ENCODE results near the gene HS2ST1. TPM values are rescaled to one million over a fixed set of nuclear protein-coding genes. Genes with fewer than 3 reads are reported as not detected.

Gene HS2ST1
- total RNA-seq, 2 donors from 2014 or later, result 7.7 TPM

DNA sequence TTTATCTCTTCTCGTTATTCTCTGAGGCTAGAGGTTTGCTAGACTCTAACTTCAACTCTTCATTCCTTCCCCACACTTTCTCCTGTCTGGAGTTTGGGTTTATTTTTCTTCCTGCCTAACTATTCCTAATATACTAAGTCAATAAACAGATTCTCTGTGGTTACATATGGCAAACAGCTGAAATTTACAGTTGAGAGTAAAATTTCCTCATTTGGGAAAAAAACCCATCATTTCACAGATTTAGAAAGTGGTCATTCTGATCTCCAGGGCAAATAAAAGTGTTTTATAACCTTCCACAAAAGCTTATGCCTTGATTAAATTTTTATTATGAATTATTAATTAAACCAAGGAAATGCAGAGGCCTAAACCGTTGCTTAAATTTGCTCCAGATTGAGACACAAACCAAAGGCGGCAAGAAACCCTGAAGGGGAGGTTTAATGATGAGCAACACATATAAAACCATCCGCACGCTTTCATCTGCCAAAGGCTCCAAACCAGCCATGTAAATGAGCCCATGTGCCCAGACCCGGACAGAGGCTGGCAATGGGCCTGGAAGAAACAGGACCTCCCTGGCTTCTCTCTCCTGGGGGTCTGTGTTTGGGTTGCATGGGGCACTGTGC lies 212.6 kb downstream of the HS2ST1 start:
- Histone ChIP-seq H3K36me3 (no peaks in the 10 kb centered on the region), H3K27ac (no peak overlapping the region), H3K27me3 (no peaks in the 10 kb centered on the region), H3K4me1 (peaks cover 0 to 13% of the 10 kb centered on the region in 2 donors), H3K4me3 (no peak overlapping the region), H3K9me3 (no peaks in the 10 kb centered on the region)
- DNase-seq (ENCODE audit: low spot score), result no peak
- TF ChIP-seq, protein P1, sequence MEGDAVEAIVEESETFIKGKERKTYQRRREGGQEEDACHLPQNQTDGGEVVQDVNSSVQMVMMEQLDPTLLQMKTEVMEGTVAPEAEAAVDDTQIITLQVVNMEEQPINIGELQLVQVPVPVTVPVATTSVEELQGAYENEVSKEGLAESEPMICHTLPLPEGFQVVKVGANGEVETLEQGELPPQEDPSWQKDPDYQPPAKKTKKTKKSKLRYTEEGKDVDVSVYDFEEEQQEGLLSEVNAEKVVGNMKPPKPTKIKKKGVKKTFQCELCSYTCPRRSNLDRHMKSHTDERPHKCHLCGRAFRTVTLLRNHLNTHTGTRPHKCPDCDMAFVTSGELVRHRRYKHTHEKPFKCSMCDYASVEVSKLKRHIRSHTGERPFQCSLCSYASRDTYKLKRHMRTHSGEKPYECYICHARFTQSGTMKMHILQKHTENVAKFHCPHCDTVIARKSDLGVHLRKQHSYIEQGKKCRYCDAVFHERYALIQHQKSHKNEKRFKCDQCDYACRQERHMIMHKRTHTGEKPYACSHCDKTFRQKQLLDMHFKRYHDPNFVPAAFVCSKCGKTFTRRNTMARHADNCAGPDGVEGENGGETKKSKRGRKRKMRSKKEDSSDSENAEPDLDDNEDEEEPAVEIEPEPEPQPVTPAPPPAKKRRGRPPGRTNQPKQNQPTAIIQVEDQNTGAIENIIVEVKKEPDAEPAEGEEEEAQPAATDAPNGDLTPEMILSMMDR (IDR thresholded peaks at IDR 0.05), result no peak

DNA sequence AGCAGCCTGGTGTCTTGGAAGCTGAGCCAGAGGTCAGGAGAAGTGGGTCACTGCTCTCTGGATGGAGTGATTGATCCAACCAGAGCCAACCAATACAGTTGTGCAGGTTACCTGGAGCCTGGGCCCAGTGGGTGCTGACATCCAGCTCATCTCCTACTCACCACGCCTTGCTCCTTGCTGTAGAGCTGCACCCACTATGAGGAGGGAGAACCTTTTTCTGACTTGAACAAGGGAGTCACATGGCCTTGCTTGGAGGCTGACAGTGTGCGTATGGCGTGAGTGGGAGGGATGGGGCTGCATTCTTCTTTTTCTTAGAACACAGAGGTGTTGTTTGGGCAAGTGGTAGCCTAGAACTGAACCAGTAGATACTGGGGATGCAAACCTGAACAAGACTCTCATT lies 213.1 kb downstream of the HS2ST1 start:
- Histone ChIP-seq H3K36me3 (no peaks in the 10 kb centered on the region), H3K27me3 (no peaks in the 10 kb centered on the region), H3K4me1 (peaks cover 0 to 19% of the 10 kb centered on the region in 2 donors), H3K27ac (no peak overlapping the region), H3K9me3 (no peaks in the 10 kb centered on the region), H3K4me3 (no peak overlapping the region)
- DNase-seq (ENCODE audit: low spot score), result no peak
- TF ChIP-seq, protein P1 (IDR thresholded peaks at IDR 0.05), result no peak

DNA sequence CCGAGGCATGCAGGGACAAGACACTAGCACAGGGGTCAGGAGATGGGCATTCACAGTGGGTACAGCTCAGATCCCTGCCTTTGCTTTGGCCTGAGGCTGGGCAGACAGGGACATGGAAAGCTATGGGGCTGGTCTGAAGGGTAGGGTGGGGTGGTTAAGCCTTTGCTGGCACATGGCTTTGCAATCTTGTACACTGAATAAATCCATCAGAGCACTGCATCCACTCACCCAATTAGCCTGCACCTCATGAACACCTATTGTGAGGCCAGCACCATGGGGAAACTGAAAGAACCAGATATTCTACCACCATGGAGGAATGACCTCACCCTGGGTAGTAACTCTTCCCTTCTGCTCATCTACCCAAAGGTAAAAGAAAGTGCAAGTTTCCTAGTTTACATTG lies 214.6 kb downstream of the HS2ST1 start:
- Histone ChIP-seq H3K27ac (peak overlapping the region in 1 of 2 donors; percentile 77), H3K4me1 (peaks cover 0 to 25% of the 10 kb centered on the region in 2 donors), H3K27me3 (no peaks in the 10 kb centered on the region), H3K9me3 (no peaks in the 10 kb centered on the region), H3K4me3 (no peak overlapping the region), H3K36me3 (no peaks in the 10 kb centered on the region)
- TF ChIP-seq, protein P1 (IDR thresholded peaks at IDR 0.05), result no peak
- DNase-seq (ENCODE audit: low spot score), result no peak

DNA sequence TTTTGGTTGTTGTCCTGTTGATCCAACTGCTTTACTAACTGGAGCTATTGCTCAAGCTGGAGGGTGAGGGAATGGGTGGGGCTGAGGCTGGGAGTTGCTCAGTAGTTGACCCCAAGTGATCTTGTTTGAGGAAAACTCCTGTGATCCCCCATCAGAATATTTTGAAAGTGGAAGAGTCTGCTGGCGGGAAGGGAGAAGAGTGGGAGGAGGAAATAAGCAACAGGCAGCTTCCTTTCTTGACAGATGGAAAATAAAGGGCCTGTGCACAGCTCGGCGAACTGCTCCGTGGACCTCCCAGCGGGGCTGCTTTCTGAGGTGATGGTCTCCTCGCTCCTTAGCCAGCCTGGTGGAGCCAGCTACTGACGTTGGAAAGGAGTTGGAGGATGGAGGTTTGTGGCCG lies 215.2 kb downstream of the HS2ST1 start:
- Histone ChIP-seq H3K27ac (peak overlapping the region; percentile 67 to 77), H3K4me3 (peak overlapping the region; percentile 17 to 26), H3K27me3 (no peaks in the 10 kb centered on the region), H3K4me1 (peaks cover 0 to 25% of the 10 kb centered on the region in 2 donors), H3K36me3 (no peaks in the 10 kb centered on the region), H3K9me3 (no peaks in the 10 kb centered on the region)
- peak; percentile 75 for DNase-seq (ENCODE audit: low spot score)
- TF ChIP-seq, protein P1 (IDR thresholded peaks at IDR 0.05), result no peak

DNA sequence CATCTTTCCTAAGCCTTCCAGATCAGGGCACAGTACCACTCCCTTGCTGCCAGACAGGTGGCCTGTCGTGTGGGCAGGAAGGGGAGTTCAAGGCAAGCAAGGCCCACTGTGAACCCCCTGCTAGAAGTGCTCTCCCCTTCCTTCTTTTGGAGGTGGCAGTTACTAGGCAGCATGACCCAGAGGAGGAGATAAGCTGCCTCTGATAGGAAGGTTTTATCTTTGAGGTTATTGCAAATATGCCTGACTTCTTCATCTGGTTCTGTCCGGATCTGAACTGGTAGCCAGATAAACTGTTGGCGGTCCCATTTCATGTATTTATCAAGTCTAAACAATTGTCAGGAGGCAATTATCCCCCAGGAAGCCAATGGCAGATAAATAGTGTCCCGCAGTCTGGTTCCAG lies 216.0 kb downstream of the HS2ST1 start:
- no peak for DNase-seq (ENCODE audit: low spot score)
- peaks cover 0 to 25% of the 10 kb centered on the region in 2 donors for H3K4me1 ChIP-seq
- peak overlapping the region; percentile 67 to 77 for H3K27ac ChIP-seq
- TF ChIP-seq, protein P1 (IDR thresholded peaks at IDR 0.05), result no peak
- H3K27me3 ChIP-seq, result no peaks in the 10 kb centered on the region
- no peaks in the 10 kb centered on the region for H3K9me3 ChIP-seq
- no peaks in the 10 kb centered on the region for H3K36me3 ChIP-seq
- H3K4me3 ChIP-seq, result peak overlapping the region in 1 of 2 donors; percentile 17

DNA sequence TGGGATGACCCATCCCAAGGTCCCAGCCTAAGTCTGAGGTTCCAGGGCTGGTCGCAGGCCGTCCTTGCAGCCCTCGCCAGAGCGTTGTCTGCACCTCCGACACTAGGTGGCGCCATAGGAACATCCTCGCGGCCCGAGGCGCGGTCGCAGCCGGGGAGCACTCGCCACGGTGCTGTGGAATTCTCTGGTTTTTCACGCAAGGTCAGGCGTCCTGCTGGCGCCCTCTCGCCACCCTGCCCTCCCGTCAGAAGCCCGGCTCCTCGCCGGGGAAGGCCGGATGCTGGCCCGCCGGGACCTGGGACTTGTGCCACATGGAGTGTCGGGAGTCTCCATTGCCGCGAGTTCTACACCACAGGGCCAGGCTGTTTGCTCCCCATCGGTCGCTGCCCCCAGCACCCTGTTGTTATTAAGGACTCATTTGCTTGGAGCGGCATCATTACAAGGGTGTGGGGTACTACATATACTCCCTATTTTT lies 217.4 kb downstream of the HS2ST1 start:
- TF ChIP-seq, protein P1 (IDR thresholded peaks at IDR 0.05), result peak; percentile 92 to 97
- H3K4me1 ChIP-seq, result peaks cover 0 to 25% of the 10 kb centered on the region in 2 donors
- peak; percentile 82 for DNase-seq (ENCODE audit: low spot score)
- no peaks in the 10 kb centered on the region for H3K36me3 ChIP-seq
- peak overlapping the region; percentile 49 to 56 for H3K4me3 ChIP-seq
- peak overlapping the region; percentile 77 to 80 for H3K27ac ChIP-seq
- H3K9me3 ChIP-seq, result no peaks in the 10 kb centered on the region
- H3K27me3 ChIP-seq, result no peaks in the 10 kb centered on the region
